ENCODE results near the gene TGFBR2. TPM values are rescaled to one million over a fixed set of nuclear protein-coding genes. Genes with fewer than 3 reads are reported as not detected.
A peak's percentile ranks its signal among the peaks of the same experiment; 100 is the strongest.
"Not testable (repeated sequence)": the region's sequence is repeated elsewhere in the genome, so short reads cannot be mapped to it uniquely, and the experiment has no call there.

The TGFBR2 gene
- total RNA-seq, 2 donors from 2014 or later = 37.3 to 38.6 TPM

DNA sequence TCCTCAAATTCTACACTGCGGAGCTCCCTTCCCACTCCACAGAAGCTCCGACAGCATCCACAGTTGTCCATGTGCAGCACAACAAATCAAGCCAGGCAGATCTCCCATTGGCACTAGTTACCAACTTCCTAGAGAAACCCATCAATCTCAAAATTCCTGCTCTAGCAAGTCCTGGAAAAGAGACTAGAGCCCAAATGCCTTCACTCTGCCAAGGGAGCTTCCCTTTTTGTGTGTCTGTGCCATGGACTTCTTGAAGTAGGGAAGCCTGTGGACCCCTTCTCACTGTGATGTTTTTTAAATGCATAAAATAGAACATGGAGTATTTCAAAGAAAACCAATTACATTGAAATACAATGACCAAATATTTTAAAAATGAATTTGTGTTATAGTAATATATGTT lies 59.1 kb downstream of the TGFBR2 start:
- peak overlapping the region; percentile 69 to 89 for H3K27ac Mint-ChIP-seq
- peaks cover 66 to 80% of the 10 kb centered on the region in 2 donors for H3K4me1 Mint-ChIP-seq (ENCODE audit: low read depth in 2 of 2)
- peak overlapping the region; percentile 45 for H3K4me3 Mint-ChIP-seq
- DNase-seq (ENCODE audit: low spot score) = no peak
- H3K36me3 Mint-ChIP-seq = peaks cover 42% of the 10 kb centered on the region
- H3K27me3 Mint-ChIP-seq = no peaks in the 10 kb centered on the region
- no peak for ATAC-seq
- no peaks in the 10 kb centered on the region for H3K9me3 Mint-ChIP-seq

DNA sequence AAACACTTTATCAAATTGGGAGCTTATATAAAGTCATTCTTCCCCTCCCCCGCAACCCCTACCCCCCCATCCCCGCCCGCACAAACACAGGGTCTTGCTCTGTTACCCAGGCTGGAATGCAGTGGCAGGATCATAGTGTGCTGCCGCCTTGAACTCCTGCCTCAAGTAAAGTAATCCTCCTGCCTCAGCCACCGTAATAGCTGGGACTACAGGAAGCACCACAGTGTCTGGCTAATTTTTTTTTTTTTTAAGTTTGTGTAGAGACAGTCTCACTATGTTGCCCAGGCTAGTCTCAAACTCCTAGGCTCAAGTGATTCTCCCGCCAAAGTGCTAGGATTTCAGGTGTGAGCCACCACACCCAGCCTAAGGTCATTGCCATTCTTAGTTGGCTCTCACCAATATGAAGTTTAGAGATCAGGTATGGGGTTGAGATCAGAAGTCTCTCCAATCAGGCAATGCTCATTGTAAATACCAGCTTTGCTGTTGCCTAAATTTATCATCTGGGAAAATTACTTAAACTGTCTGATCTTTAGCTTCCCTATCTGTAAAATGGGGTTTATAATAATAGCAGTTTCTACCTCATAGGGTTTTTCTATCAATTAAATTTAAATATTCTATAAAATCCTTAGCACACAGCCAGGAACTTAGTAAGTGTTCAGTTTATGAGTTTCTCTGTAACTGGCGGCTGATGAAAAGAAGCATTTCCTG lies 60.3 kb downstream of the TGFBR2 start:
- Mint-ChIP-seq H3K4me3 (peak overlapping the region; percentile 50), H3K4me1 (ENCODE audit: low read depth in 2 of 2) (peaks cover 62 to 74% of the 10 kb centered on the region in 2 donors), H3K27ac (peak overlapping the region; percentile 68 to 73), H3K9me3 (no peaks in the 10 kb centered on the region), H3K27me3 (no peaks in the 10 kb centered on the region), H3K36me3 (peaks cover 40% of the 10 kb centered on the region)
- DNase-seq (ENCODE audit: low spot score) (no peak), ATAC-seq (peak; percentile 45 to 55)

DNA sequence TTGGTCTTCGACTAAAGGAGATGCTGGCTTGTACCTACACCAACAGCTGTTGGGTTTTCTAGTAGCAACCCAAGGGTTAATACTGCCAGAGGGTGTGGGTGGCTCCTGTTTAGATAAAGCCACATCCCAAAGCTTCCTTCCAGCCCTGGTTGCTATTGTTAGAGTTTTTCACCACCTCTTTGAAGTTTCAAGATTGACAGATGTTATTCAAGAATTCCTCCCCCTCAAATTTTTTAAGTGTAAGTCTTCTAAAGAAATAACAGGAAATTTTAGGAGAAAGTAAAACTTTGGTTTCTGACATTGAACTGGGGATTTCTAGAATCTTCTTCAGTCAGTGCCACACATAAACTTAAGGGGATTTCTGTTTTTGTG lies 60.9 kb downstream of the TGFBR2 start:
- Mint-ChIP-seq H3K9me3 (no peaks in the 10 kb centered on the region), H3K27ac (peak overlapping the region; percentile 68 to 73), H3K4me3 (no peak overlapping the region), H3K4me1 (ENCODE audit: low read depth in 2 of 2) (peaks cover 64 to 69% of the 10 kb centered on the region in 2 donors), H3K27me3 (no peaks in the 10 kb centered on the region), H3K36me3 (peaks cover 37% of the 10 kb centered on the region)
- ATAC-seq = peak; percentile 61 to 73
- DNase-seq (ENCODE audit: low spot score) = no peak

DNA sequence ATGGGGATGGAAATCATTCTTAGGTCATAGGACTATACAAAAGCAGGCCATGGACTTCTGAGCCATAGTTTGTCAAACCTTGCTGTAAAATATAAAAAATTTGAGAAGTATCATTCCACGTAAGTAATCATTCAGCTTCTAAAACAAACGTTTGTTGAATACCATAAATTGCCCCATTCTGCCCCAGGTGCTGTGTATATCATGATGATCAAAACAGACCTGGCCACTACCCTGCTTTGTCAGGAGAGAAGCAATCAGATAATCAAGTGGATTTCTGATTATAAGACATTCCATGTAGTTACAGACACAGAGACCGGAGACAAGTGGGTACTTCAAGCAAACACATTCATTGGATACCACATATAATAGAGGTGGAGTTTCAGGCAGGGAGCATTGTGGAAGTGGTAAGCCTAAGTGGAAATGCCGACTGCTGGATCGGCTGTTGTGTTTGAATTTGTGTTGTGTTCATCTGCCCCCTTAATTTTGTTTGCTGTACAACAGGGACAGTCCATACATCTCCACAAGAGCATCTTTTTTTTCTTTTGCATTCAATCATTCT lies 61.7 kb downstream of the TGFBR2 start:
- Mint-ChIP-seq H3K9me3 (no peaks in the 10 kb centered on the region), H3K4me1 (ENCODE audit: low read depth in 2 of 2) (peaks cover 62 to 72% of the 10 kb centered on the region in 2 donors), H3K27ac (peak overlapping the region; percentile 68 to 73), H3K36me3 (peaks cover 45% of the 10 kb centered on the region), H3K4me3 (no peak overlapping the region), H3K27me3 (no peaks in the 10 kb centered on the region)
- ATAC-seq = no peak
- no peak for DNase-seq (ENCODE audit: low spot score)

DNA sequence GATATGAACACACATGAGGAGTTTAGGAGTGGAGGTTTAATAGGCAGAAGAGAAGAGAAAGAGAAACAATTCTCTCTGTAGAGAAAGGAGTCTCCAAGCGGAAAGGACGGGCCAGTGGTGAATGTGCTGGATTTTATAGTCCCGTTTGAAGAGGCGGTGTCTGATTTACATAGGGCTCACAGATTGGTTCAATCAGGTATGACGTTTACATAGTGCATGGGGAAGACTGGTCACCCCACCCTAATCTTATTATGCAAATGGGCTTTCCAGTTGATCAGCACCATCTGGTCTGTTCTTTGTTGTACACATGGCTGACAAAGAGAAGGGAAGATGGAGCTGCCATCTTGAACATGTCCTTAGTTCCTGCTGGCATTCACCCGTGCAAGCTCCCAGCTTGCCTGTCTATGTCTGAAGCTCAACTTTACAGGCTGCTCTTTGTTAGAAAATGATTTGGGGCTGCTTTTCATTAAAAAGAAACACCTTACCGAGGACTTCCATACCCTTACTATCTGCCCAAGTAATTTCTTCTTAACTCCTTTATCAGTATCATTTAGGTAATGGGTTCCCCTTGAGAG lies 63.0 kb downstream of the TGFBR2 start:
- Mint-ChIP-seq H3K27ac (peak overlapping the region; percentile 68 to 73), H3K4me1 (ENCODE audit: low read depth in 2 of 2) (peaks cover 57 to 59% of the 10 kb centered on the region in 2 donors), H3K36me3 (peaks cover 46% of the 10 kb centered on the region)
- H3K4me3 Mint-ChIP-seq; DNase-seq (ENCODE audit: low spot score); H3K27me3 Mint-ChIP-seq; H3K9me3 Mint-ChIP-seq; ATAC-seq: not testable (repeated sequence)

DNA sequence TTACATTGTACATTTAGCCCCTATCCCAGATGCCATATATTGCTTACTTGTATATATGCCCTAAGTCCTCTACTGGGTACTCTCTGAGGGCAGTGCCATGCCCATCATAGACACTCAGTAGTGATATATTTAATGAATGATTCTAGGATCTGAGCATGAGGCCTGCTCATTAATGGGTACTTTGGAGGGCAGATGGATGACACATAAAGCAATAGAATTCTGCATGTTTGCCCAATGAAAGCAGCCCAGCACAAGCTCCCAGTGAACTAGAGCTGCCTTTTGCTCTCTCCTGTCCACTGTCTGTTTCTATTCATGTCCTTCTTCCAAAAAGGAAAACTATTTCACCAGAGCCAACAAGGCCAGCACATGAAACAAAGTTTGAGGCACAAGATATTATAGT lies 63.9 kb downstream of the TGFBR2 start:
- no peaks in the 10 kb centered on the region for H3K9me3 Mint-ChIP-seq
- H3K4me3 Mint-ChIP-seq = no peak overlapping the region
- no peaks in the 10 kb centered on the region for H3K27me3 Mint-ChIP-seq
- H3K36me3 Mint-ChIP-seq = peaks cover 53% of the 10 kb centered on the region
- peaks cover 56 to 57% of the 10 kb centered on the region in 2 donors for H3K4me1 Mint-ChIP-seq (ENCODE audit: low read depth in 2 of 2)
- DNase-seq (ENCODE audit: low spot score) (no peak), ATAC-seq (no peak)
- peak overlapping the region; percentile 3 to 22 for H3K27ac Mint-ChIP-seq

DNA sequence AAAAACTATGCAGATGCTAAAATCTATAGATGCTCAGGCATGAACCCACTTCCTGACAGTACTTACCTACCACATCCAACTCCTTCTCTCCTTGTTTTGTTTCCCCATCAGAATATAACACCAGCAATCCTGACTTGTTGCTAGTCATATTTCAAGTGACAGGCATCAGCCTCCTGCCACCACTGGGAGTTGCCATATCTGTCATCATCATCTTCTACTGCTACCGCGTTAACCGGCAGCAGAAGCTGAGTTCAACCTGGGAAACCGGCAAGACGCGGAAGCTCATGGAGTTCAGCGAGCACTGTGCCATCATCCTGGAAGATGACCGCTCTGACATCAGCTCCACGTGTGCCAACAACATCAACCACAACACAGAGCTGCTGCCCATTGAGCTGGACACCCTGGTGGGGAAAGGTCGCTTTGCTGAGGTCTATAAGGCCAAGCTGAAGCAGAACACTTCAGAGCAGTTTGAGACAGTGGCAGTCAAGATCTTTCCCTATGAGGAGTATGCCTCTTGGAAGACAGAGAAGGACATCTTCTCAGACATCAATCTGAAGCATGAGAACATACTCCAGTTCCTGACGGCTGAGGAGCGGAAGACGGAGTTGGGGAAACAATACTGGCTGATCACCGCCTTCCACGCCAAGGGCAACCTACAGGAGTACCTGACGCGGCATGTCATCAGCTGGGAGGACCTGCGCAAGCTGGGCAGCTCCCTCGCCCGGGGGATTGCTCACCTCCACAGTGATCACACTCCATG lies 65.3 kb downstream of the TGFBR2 start:
- Mint-ChIP-seq H3K9me3 (no peaks in the 10 kb centered on the region), H3K36me3 (peaks cover 61% of the 10 kb centered on the region), H3K4me1 (ENCODE audit: low read depth in 2 of 2) (peaks cover 54 to 57% of the 10 kb centered on the region in 2 donors), H3K27me3 (no peaks in the 10 kb centered on the region), H3K4me3 (no peak overlapping the region), H3K27ac (peak overlapping the region; percentile 36 to 50)
- DNase-seq (ENCODE audit: low spot score) (no peak), ATAC-seq (peak in 1 of 2 donors; percentile 40)

DNA sequence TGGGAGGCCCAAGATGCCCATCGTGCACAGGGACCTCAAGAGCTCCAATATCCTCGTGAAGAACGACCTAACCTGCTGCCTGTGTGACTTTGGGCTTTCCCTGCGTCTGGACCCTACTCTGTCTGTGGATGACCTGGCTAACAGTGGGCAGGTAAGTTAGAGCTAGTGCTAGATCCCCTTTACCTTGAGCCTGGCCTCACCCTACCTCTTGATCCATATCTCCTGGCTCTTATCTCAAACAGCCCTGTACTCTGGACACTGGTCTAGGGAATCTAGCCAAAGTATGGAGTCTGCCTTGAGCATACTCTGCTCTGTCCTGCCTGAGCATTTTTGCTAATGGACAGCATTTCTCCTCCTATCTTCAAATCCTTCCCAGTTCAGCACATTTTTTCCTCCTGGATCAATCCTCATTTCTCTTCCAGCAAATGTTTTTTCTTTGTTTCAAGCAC lies 65.9 kb downstream of the TGFBR2 start:
- H3K27me3 Mint-ChIP-seq = no peaks in the 10 kb centered on the region
- peak overlapping the region; percentile 36 to 50 for H3K27ac Mint-ChIP-seq
- H3K9me3 Mint-ChIP-seq = no peaks in the 10 kb centered on the region
- DNase-seq (ENCODE audit: low spot score) (no peak), ATAC-seq (peak in 1 of 2 donors; percentile 40)
- no peak overlapping the region for H3K4me3 Mint-ChIP-seq
- H3K36me3 Mint-ChIP-seq = peaks cover 67% of the 10 kb centered on the region
- peaks cover 56 to 57% of the 10 kb centered on the region in 2 donors for H3K4me1 Mint-ChIP-seq (ENCODE audit: low read depth in 2 of 2)

DNA sequence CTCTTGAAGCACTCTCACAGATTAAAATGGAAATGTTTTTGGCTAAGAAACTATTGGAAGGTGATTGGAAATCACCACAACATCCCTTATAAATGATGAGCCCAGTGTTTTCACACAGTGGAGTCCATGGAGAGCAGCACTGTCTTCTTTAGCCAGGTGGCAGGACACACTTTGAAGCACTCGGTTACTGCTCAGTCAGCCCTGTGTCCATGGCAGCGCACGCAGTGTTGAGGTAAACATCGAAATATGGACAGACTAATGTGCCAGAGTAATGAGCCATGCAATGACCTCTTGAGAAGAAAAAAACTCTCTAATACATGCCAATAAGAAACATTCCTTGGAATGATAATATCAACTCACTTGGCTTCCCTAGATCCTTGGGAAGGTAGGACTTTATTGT lies 66.6 kb downstream of the TGFBR2 start:
- DNase-seq (ENCODE audit: low spot score) (no peak), ATAC-seq (no peak)
- Mint-ChIP-seq H3K9me3 (no peaks in the 10 kb centered on the region), H3K4me3 (no peak overlapping the region), H3K27ac (peak overlapping the region; percentile 27 to 36), H3K36me3 (peaks cover 70% of the 10 kb centered on the region), H3K27me3 (no peaks in the 10 kb centered on the region), H3K4me1 (ENCODE audit: low read depth in 2 of 2) (peaks cover 56 to 60% of the 10 kb centered on the region in 2 donors)

DNA sequence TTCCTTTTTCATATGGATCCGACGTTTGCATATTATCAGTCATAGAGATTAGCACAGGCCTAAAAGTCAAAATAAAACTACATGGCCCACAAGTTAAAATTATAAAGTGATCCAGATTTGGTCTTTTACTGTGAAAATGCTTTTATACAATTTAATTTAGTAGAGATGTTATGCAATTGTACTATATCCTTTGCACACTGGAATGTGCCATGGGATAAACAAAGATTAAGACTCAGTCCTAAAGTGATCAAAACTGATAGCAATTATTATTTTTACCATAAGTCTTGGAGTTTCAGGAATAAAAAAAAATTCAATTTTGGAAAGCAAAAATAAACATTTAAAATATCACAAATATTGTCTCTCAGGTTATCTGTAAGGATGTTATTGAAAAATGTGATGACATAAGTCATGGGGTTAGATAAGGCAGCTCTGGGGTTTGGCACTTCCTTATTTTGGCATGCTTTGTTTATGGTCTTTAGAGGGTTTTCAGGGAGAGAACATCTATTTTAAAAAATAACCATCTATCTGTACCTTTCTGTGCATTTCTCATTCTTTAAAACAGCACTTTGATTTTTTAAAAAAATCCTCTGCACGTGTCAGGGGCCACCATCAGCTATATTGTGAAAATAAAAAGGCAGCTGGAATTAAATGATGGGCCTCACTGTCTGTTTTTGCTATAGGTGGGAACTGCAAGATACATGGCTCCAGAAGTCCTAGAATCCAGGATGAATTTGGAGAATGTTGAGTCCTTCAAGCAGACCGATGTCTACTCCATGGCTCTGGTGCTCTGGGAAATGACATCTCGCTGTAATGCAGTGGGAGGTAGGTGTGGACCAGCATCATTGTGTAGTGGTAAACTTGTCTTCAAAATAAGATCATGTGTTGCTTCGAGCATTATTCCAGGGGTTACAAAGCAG lies 67.3 kb downstream of the TGFBR2 start:
- Mint-ChIP-seq H3K4me3 (no peak overlapping the region), H3K36me3 (peaks cover 63% of the 10 kb centered on the region), H3K27ac (peak overlapping the region in 1 of 2 donors; percentile 27), H3K4me1 (ENCODE audit: low read depth in 2 of 2) (peaks cover 49 to 54% of the 10 kb centered on the region in 2 donors), H3K9me3 (no peaks in the 10 kb centered on the region), H3K27me3 (no peaks in the 10 kb centered on the region)
- DNase-seq (ENCODE audit: low spot score) (no peak), ATAC-seq (no peak)

DNA sequence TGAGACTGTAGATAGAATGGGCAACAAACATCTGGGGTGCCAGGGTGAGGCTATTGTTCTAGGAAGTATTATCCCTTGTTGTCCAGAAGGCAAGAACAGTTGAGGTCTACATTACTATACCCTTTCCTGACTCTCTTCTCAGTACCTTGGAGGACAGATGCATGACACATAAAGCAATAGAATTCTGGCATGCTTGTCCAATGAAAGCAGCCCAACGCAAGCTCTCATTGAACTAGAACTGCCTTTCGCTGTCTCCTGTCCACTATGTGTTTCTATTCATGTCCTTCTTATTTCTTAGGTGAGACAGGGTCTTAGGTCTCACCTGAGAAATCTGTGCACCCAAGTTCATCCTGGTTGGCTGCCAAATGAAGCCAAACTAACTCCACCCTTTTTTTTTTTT lies 68.6 kb downstream of the TGFBR2 start:
- H3K4me3 Mint-ChIP-seq = no peak overlapping the region
- H3K27me3 Mint-ChIP-seq = no peaks in the 10 kb centered on the region
- ATAC-seq (no peak), DNase-seq (ENCODE audit: low spot score) (no peak)
- H3K36me3 Mint-ChIP-seq = peaks cover 53% of the 10 kb centered on the region
- H3K4me1 Mint-ChIP-seq (ENCODE audit: low read depth in 2 of 2) = peaks cover 42 to 54% of the 10 kb centered on the region in 2 donors
- peak overlapping the region; percentile 28 to 81 for H3K27ac Mint-ChIP-seq
- no peaks in the 10 kb centered on the region for H3K9me3 Mint-ChIP-seq

DNA sequence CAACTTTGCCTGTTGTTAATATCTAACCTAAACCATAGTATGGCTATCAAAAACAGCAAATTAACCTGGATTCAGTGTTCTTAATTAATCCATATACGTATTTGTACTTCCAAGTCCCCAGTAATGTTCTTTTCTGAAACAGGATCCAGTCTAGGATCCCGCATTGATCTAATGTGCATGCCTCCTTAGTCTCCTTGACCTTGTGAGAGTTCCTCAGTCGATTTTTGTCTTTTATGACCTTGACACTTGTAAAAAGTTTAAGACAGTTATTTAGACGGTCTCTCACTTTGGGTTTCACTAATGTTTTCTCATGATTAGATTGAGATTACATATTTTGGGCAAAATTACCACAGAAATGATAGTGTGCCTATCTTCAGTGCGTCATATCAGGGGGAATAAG lies 69.4 kb downstream of the TGFBR2 start:
- Mint-ChIP-seq H3K27ac (peak overlapping the region in 1 of 2 donors; percentile 81), H3K9me3 (no peaks in the 10 kb centered on the region), H3K36me3 (peaks cover 53% of the 10 kb centered on the region), H3K27me3 (no peaks in the 10 kb centered on the region), H3K4me3 (no peak overlapping the region), H3K4me1 (ENCODE audit: low read depth in 2 of 2) (peaks cover 45 to 55% of the 10 kb centered on the region in 2 donors)
- DNase-seq (ENCODE audit: low spot score) (no peak), ATAC-seq (no peak)

Data from natural killer cell treated with Interleukin-12 subunit alpha and Interleukin-12 subunit beta and Interleukin-15 and Interleukin-18, amount 100 ng/mL, for 72 hours (primary cell).